ENCODE results near the gene CNTNAP1.
"Not testable (repeated sequence)": the region's sequence is repeated elsewhere in the genome, so short reads cannot be mapped to it uniquely, and the experiment has no call there.

The CNTNAP1 gene

DNA sequence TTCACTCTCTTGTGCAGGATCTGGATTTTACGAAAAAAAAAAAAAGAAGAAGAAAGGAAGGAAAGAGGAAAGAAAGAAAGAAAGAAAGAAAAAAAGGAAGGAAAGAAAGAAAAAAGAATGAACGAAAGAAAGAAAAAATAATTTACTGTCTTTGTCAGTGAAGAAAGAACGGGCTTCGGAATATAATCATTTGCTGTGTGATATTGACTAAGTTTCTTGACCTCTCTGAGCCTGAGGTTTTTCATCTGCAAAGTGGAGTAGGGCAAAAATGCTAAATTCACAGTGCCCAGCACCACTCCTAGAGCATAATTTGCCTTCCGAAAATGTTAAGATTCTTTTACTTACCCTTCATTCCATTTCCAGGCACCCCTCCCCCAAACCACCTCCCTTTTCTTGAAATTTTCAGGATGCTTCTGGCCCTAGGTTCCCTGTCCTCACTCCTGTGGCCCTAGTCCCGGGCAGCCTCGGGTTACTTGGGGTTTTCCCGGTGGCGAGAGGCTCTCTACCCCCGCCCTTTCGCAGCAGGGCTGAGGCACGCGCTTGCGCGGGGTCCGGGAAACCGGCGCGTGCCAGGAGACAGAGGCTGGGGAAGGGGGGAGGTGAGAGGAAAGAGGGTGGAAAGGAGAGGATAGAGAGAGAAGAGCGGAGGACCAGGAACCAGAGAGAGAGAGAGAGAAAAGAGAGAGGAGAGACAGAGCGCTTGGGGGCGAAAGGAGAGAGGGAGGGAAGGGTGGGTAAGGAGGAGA, at the start of gene CNTNAP1:
TSS of gene CNTNAP1 (plus strand) at position 556 of the 746 bp plus-strand sequence. CDS start 299 bp downstream, outside the sequence.
- DNase-seq: peak; percentile 65

- DNase-seq: no peak
These were observed 49.3 kb upstream of the CNTNAP1 start for GRCh38 chr17:42632949-42633444.

DNA sequence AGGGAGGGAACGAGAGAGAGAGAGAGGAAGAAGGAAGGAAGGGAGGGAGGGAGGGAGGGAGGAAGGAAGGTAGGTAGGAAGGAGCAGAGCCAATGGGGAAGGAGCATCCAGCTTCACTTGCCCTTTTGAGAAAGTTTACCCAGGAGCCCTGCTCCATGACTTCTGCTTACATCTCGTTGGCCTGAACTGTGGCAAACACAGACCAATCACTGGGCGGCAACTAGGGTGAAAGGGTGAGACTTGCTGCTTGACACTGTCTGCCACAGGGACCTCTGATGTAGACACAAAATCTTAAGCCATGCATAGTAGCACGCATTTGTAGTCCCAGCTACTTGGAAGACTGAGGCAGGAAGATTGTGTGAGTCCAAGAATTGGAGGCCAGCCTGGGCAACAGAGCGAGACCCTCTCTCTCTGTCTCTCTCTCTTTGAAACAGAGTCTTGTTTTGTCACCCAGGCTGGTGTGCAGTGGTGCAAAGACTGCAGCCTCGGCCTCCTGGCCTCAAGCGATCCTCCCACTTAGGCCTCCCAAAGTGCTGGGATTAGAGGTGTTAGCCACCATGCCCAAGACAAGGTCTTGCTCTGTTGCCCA, 42.7 kb upstream of the CNTNAP1 start:
- DNase-seq: no peak

DNA sequence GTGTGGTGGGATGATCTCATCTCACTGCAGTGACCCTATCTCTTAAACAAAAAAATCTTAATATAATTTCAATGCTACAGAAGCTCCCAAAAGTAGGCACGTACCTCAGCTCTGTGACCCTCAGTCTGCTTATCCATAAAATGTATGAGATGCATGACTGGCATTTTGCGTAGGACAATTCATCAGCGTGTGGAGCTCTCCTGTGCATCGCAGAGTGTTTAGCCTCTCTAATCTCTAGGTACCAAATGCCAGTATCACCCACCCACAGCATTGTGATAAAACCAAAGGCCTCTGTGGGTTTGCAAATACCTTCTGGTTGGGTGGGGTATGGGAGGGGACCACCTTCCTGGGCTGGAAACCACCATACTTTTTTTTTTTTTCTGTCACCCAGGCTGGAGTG, 42.2 kb upstream of the CNTNAP1 start:
- DNase-seq: no peak

DNA sequence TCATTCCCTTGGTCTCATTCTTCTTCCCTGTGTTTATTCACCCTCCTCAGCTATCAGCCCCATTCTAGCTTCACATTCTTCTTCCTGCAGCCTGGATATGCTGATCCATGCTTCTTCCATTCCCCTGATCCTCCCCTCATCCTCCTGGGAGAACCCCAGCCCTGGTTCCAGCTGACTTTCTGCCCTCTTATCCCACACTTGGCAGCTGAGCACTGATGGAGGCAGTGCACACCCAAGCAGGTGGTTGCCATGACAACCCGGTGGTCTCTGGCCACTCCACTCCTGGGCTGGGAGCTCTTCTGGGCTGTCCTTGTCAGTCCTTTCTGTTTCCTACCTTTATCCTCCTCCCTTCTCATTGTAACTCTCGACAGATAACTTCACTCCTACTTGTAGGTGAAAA, 40.0 kb upstream of the CNTNAP1 start:
- DNase-seq: no peak

- no peak for DNase-seq
These were observed 34.6 kb upstream of the CNTNAP1 start for GRCh38 chr17:42647778-42648177.

- DNase-seq: no peak
These were observed 30.9 kb upstream of the CNTNAP1 start for GRCh38 chr17:42651392-42651791.

- no peak for DNase-seq
These were observed 28.9 kb upstream of the CNTNAP1 start for GRCh38 chr17:42653179-42654124.

DNA sequence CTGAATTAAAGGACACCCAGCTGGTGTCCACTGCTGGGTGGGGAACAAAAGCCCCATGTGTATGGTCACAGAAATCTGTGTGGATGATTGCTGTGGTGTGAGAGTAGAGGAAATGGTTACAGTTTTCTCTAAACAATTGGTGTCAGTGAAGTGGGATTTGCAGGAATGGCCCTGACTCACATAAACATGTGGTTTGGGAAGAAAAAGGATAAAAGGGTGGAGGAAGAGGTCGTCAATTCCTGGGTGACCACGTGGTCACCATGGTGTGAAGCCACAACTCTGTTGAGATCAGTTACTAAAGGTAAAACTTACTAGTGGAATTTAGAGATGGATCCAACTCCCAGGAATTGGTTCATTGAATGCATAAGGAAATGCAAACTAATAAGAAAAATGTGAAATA, 26.8 kb upstream of the CNTNAP1 start:
- DNase-seq: no peak

DNA sequence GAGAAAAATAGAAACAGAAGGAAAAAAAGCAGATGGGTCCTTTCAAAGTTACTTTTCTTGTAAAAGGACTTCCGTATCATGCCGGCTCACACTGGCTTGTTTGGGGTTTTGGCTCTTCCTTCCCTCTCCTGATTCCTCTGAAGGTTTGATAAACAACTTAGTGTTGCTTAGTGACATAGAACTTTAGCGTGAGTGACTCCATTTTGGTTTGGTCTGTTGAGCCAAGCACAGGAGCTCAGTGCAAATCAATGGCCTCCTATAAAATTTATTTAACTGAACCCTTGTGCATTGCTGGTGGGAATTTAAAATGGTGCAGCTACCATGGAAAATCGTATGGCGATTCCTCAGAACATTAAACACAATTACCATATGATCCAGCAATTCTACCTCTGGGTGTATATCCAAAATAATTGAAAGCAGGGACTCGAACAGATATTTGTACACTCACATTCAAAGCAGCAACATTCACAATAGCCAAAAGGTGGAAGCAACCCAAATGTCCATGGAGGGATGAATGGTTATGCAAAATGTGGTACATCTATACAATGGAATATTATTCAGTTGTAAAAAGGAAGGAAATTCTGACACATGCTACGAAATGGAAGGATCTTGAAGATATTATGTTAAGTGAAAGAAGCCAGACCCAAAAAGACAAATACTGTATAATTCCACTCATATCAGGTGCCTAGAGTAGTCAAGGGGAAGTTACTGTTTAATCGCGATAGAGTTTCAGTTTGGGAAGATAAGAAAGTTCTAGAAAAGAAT, 24.3 kb upstream of the CNTNAP1 start:
- no peak for DNase-seq

DNA sequence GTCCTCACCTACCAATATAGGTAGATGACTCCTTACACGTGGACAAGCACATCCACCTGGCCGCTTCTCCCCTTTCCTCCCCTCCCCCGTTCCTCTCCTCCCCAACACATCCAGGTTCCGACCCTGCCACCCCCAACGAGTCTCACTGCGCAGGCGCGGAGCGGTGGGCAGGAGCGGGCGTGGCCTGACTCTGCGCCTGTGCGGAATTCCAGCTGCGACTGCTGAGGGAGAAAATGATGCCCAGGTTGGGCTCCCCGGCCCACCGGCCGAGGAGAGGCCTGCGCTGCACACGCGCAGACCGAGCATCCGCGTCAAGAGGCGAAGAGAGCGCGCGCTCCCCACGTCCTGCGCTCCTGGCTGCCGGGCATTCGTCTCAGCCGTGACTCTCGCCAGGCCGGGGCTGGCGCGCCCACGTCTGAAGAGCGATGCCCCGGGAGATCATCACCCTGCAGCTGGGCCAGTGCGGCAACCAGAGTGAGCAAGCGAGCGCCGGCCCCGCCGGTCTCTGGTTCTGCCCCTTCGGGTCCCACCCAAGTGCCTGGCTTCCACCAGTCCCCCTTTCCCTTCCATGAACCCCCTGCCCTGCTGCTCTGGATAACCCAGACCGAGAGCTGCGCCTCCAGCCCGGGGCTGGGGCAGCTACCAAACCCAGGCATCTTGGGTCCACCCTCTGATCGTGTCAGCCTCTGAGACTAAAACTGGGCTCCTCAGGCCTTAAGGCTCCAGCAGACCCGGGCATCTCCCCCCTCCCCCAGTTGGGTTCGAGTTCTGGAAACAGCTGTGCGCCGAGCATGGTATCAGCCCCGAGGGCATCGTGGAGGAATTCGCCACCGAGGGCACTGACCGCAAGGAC, 23.0 kb upstream of the CNTNAP1 start, which contains the start of gene TUBG2:
TSS of gene TUBG2 (plus strand) at position 206 of the 853 bp plus-strand sequence. CDS start at position 426, 220 bp downstream.
- peak; percentile 97 for DNase-seq

DNA sequence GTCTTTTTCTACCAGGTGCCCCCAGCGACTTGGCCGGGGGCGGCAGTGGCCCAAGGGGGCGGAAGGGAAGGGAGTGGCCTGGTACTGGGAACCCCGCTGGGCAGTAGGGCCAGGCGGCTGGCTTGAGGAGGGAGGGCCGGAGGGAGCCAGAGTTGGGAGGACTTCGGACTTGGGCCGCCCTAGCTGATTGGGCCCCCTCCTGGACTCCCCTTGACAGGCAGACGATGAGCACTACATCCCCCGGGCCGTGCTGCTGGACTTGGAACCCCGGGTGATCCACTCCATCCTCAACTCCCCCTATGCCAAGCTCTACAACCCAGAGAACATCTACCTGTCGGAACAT, 22.4 kb upstream of the CNTNAP1 start:
- not testable (repeated sequence) for DNase-seq

GRCh38 chr17:42660692-42661345, 21.5 kb upstream of the CNTNAP1 start:
- DNase-seq: no peak

GRCh38 chr17:42665581-42666001, 16.7 kb upstream of the CNTNAP1 start:
- DNase-seq: no peak

GRCh38 chr17:42666126-42666525, 16.2 kb upstream of the CNTNAP1 start:
- not testable (repeated sequence) for DNase-seq

DNA sequence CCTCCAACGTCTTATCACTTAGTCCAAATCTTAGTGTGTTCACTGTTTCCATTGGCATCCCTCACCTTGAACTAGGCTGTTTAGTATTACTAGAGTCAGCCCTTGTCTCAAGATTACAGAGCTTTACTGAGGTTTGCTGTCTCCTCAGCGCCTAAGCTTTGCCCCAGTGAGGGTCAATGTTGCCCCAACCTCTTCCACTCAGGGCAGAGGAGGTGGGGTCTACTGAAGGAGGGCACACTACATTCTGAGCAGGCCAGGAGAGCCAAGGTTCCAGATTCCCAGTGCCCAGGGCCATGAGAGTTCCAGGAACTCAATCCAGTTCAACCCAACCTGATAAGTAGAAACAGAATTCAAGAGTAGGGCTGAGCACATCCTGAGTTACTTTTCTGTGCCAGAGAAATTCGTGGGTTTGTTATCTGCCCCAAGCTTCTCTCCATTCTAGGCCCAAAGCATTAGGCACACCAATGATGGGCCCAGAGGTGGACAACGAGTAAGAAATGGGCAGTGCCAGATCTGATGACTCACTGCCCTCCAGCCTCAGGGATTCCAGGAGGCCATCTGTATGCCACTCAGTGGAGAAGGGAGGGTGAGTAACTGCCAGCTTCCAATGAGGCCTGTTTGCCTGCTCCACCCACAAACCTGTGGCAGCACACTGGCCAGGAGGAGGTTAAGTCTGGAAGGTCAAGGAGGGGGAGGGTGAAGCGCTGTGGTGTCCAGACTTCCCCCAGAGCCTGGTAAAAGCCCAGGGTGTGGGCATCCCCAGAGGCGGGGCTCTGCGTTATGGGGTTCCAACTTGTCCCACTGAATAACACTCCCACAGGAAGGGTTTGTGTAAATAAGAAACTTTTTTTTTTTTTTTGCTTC, 15.0 kb upstream of the CNTNAP1 start:
- no peak for DNase-seq

GRCh38 chr17:42669705-42669976, 12.7 kb upstream of the CNTNAP1 start:
- DNase-seq: no peak

DNA sequence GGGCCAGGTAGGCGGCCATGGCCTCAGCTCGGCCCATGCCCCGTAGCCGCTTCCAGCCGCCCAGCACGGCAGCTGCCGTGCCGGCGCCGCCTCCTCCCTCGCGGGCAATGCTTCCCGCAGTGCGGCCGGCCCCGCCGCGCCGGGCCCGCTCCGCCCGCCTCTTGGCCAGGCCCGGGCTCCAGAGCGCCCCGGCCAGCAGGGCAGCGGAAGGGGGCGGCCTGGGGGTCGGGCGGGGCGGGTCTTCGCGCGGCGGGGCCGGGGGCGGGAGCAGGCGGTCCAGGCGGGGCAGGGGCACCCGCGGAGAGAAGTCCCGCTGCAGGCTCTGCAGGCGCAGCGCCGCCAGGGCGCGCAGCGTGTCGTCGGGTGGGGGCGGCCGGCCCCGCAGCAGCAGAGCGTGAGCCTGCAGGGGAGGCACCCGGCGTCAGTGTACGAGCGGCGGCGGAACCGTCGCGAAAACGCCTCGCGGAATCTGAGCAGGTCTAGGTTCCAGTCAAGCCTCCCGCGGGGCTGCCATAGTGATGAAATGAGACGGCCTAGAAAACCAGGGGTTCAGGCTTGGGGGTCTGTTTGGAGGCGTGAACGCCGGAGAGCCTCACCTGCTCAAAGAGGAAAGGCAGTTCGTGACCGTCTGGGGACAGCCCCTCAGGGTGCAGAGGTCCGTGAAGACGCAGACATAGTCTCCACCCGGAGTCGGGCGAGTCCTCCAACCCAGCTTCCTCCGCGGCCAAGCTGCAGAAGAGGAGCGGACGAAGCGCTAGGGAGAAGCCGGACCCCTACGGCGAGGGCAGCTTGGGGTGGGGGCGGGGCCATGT, 12.1 kb upstream of the CNTNAP1 start:
- no peak for DNase-seq
